BE2C (cell line): ENCODE results near the gene PARD3B.

ENCODE experiments used
- DNase-seq: peaks from one replicate; pipeline ENCODE4 v3.0.0-alpha.2; 2020
- H3K27me3 ChIP-seq: fragments of 250-450 bp; sonication (Bioruptor Pico); 2 replicates; pipeline ENCODE4 v1.5.1; 2020; ENCODE audit warnings: mild to moderate bottlenecking
- H3K36me3 ChIP-seq: fragments of 250-450 bp; sonication (Bioruptor Pico); 2 replicates; pipeline ENCODE4 v1.5.1; 2020; ENCODE audit warnings: mild to moderate bottlenecking
- H3K4me1 ChIP-seq: fragments of 250-450 bp; sonication (Bioruptor Pico); 2 replicates; pipeline ENCODE4 v1.5.1; 2020
- H3K4me3 ChIP-seq: 2 replicates; pipeline ENCODE4 v1.5.1; 2011; ENCODE audit warnings: low read depth, low read length
- H3K9me3 ChIP-seq: fragments of 250-450 bp; sonication (Bioruptor Pico); 2 replicates; pipeline ENCODE4 v1.5.1; 2020
- CTCF ChIP-seq: IDR thresholded peaks from 2 replicates; pipeline ENCODE4 v1.5.1; 2012; ENCODE audit warnings: mild to moderate bottlenecking, low read depth, low read length

PARD3B gene

GRCh38 chr2:205564346-205565141, 1019.3 kb downstream of the PARD3B start:
- Histone ChIP-seq H3K4me3 (no peak overlapping the region), H3K36me3 (no peaks in the 10 kb centered on the region), H3K4me1 (no peaks in the 10 kb centered on the region), H3K27me3 (no peaks in the 10 kb centered on the region), H3K9me3 (no peaks in the 10 kb centered on the region)
- DNase-seq = no peak
- 0 out of 2 replicates have a peak, but pooled peaks have one; percentile 24 for TF ChIP-seq CTCF

- no peak for TF ChIP-seq CTCF
- Histone ChIP-seq H3K9me3 (no peaks in the 10 kb centered on the region), H3K36me3 (no peaks in the 10 kb centered on the region), H3K27me3 (no peaks in the 10 kb centered on the region), H3K4me1 (no peaks in the 10 kb centered on the region), H3K4me3 (no peak overlapping the region)
- no peak for DNase-seq
These were observed 1019.9 kb downstream of the PARD3B start for GRCh38 chr2:205565142-205565522.

- H3K4me3 ChIP-seq = no peak overlapping the region
- TF ChIP-seq CTCF = no peak
- no peaks in the 10 kb centered on the region for H3K27me3 ChIP-seq
- no peaks in the 10 kb centered on the region for H3K4me1 ChIP-seq
- DNase-seq = no peak
- H3K9me3 ChIP-seq = no peaks in the 10 kb centered on the region
- no peaks in the 10 kb centered on the region for H3K36me3 ChIP-seq
These were observed 1021.4 kb downstream of the PARD3B start for GRCh38 chr2:205566606-205567168.

- DNase-seq = no peak
- Histone ChIP-seq H3K4me1 (no peaks in the 10 kb centered on the region), H3K36me3 (no peaks in the 10 kb centered on the region), H3K27me3 (no peaks in the 10 kb centered on the region), H3K9me3 (no peaks in the 10 kb centered on the region), H3K4me3 (no peak overlapping the region)
- no peak for TF ChIP-seq CTCF
These were observed 1023.3 kb downstream of the PARD3B start for GRCh38 chr2:205568620-205569019.

GRCh38 chr2:205570648-205571047, 1025.4 kb downstream of the PARD3B start:
- Histone ChIP-seq H3K36me3 (no peaks in the 10 kb centered on the region), H3K4me1 (no peaks in the 10 kb centered on the region), H3K4me3 (no peak overlapping the region), H3K27me3 (no peaks in the 10 kb centered on the region), H3K9me3 (no peaks in the 10 kb centered on the region)
- DNase-seq = no peak
- no peak for TF ChIP-seq CTCF

- Histone ChIP-seq H3K4me3 (no peak overlapping the region), H3K9me3 (no peaks in the 10 kb centered on the region), H3K36me3 (no peaks in the 10 kb centered on the region), H3K4me1 (no peaks in the 10 kb centered on the region), H3K27me3 (no peaks in the 10 kb centered on the region)
- no peak for DNase-seq
- TF ChIP-seq CTCF = no peak
These were observed 1026.2 kb downstream of the PARD3B start for GRCh38 chr2:205571360-205571959.
